SK-N-SH (cell line): ENCODE results near the gene HACE1. TPM values are rescaled to one million over a fixed set of nuclear protein-coding genes. Genes with fewer than 3 reads are reported as not detected.
A peak's percentile ranks its signal among the peaks of the same experiment; 100 is the strongest.
"Not testable (repeated sequence)": the region's sequence is repeated elsewhere in the genome, so short reads cannot be mapped to it uniquely, and the experiment has no call there.

Source experiments
- CTCF ChIA-PET: fragments of 300-600, 350-600 bp; formaldehyde crosslinking; extraction: SDS; loops from one replicate; lab custom pipeline; 2021; lab: Yijun Ruan, JAX
- POLR2A ChIA-PET: fragments of 350-600 bp; sonication (Branson Sonifier 250); formaldehyde crosslinking; extraction: SDS; loops from one replicate; lab custom pipeline; 2020; ENCODE audit warnings: antibody characterized with exemption, inconsistent platforms; lab: Yijun Ruan, JAX
- DNase-seq: peaks from one replicate; pipeline ENCODE4 v3.0.0; 2012
- H2AFZ ChIP-seq: fragments of 200-600 bp; sonication (generic); 2 replicates; pipeline ENCODE4 v1.8.1; 2016; ENCODE audit warnings: antibody characterized with exemption, mild to moderate bottlenecking, low read depth
- H3F3A ChIP-seq: fragments of 200-600 bp; sonication (generic); replicated peaks from 2 replicates; pipeline ENCODE3; 2016; ENCODE audit warnings: antibody characterized with exemption, mild to moderate bottlenecking; ENCODE audit not compliant: insufficient read depth
- H3K27ac ChIP-seq, 2 experiments: fragments of 200-500 bp in 1 of 2; fragments of 200-600 bp in 1 of 2; sonication (Bioruptor generic) in 1 of 2; sonication (generic), shearing (Covaris generic) in 1 of 2; 2 replicates each; pipeline versions ENCODE4 v1.5.1 to v1.6.1; 2014 to 2016; ENCODE audit warnings: low read depth in 2 of 2, inconsistent platforms in 1 of 2, low read length in 1 of 2, mild to moderate bottlenecking in 1 of 2, mixed read lengths in 1 of 2
- H3K27me3 ChIP-seq: fragments of 200-600 bp; sonication (generic), shearing (Covaris generic); 2 replicates; pipeline ENCODE4 v1.6.1; 2016; ENCODE audit warnings: mixed run types; ENCODE audit not compliant: insufficient read depth
- H3K36me3 ChIP-seq, 2 experiments: fragments of 200-500 bp in 1 of 2; fragments of 200-600 bp in 1 of 2; sonication (Bioruptor generic) in 1 of 2; sonication (generic) in 1 of 2; replicated peaks in 1 of 2; 2 replicates each; pipeline versions ENCODE3 to v1.5.1; 2014 to 2016; ENCODE audit warnings: low read length in 1 of 2, mild to moderate bottlenecking in 1 of 2; ENCODE audit not compliant: insufficient read depth in 2 of 2, control insufficient read depth in 1 of 2
- H3K4me1 ChIP-seq, 2 experiments: fragments of 200-500 bp in 1 of 2; fragments of 200-600 bp in 1 of 2; sonication (Bioruptor generic) in 1 of 2; sonication (generic), shearing (Covaris generic) in 1 of 2; 2 replicates each; pipeline versions ENCODE4 v1.5.1 to v1.6.1; 2014 to 2016; ENCODE audit warnings: low read depth in 1 of 2, low read length in 1 of 2, mixed run types in 1 of 2; ENCODE audit not compliant: insufficient read depth in 2 of 2, control insufficient read depth in 1 of 2
- H3K4me2 ChIP-seq: fragments of 200-600 bp; sonication (generic), shearing (Covaris generic); 2 replicates; pipeline ENCODE4 v1.6.1; 2017; ENCODE audit warnings: mixed run types
- H3K4me3 ChIP-seq, 2 experiments: fragments of 200-500 bp in 1 of 2; fragments of 200-600 bp in 1 of 2; sonication (Bioruptor generic) in 1 of 2; sonication (generic), shearing (Covaris generic) in 1 of 2; 2 replicates each; pipeline versions ENCODE4 v1.5.1 to v1.8.1; 2014 to 2016; ENCODE audit warnings: low read depth in 2 of 2, inconsistent platforms in 1 of 2, low read length in 1 of 2, mild to moderate bottlenecking in 1 of 2, mixed read lengths in 1 of 2, moderate library complexity in 1 of 2
- H3K79me2 ChIP-seq: fragments of 200-600 bp; sonication (generic); 2 replicates; pipeline ENCODE4 v1.8.1; 2017; ENCODE audit warnings: mild to moderate bottlenecking; ENCODE audit not compliant: insufficient read depth
- H3K9ac ChIP-seq: fragments of 200-600 bp; sonication (generic); 2 replicates; pipeline ENCODE4 v1.6.1; 2017; ENCODE audit warnings: mixed run types
- H3K9me2 ChIP-seq: fragments of 200-600 bp; sonication (generic); 2 replicates; pipeline ENCODE4 v1.6.1; 2017; ENCODE audit warnings: mixed run types
- H3K9me3 ChIP-seq: fragments of 200-600 bp; sonication (generic); 2 replicates; pipeline ENCODE4 v1.6.1; 2017; ENCODE audit warnings: mixed run types, mild to moderate bottlenecking, moderate library complexity
- H4K20me1 ChIP-seq: fragments of 200-600 bp; sonication (generic); 2 replicates; pipeline ENCODE4 v1.6.1; 2017; ENCODE audit warnings: mild to moderate bottlenecking, mixed run types; ENCODE audit not compliant: insufficient read depth
- EZH2phosphoT487 ChIP-seq: fragments of 200-600 bp; sonication (generic); IDR thresholded peaks from 2 replicates; pipeline ENCODE4 v1.6.1; 2017; ENCODE audit warnings: low read depth, mixed run types, mild to moderate bottlenecking, antibody characterized with exemption, moderate library complexity, borderline replicate concordance
- FOSL2 ChIP-seq: IDR thresholded peaks from 2 replicates; pipeline ENCODE4 v1.4.0; 2012; ENCODE audit warnings: low read depth, mild to moderate bottlenecking, moderate library complexity, borderline replicate concordance
- POLR2AphosphoS5 ChIP-seq: IDR thresholded peaks from 2 replicates; pipeline ENCODE4 v1.6.1; 2012; ENCODE audit warnings: low read depth, low read length
- SMC3 ChIP-seq: IDR thresholded peaks from 2 replicates; pipeline ENCODE4 v1.6.1; 2012; ENCODE audit warnings: low read depth, low read length, improper control_type of control experiment
- TAF1 ChIP-seq: IDR thresholded peaks from 2 replicates; pipeline ENCODE4 v1.6.1; 2012; ENCODE audit warnings: low read depth, mild to moderate bottlenecking, low read length, moderate library complexity, borderline replicate concordance
- YY1 ChIP-seq: IDR thresholded peaks from 2 replicates; pipeline ENCODE4 v1.4.0; 2012; ENCODE audit warnings: low read depth, mild to moderate bottlenecking
- WGBS: methylation state at CpG from one replicate; pipeline ENCODE4 v1.1.6; 2017; ENCODE audit warnings: low lambda C conversion rate; 5-methylcytosine and 5-hydroxymethylcytosine counted together
- polyA plus RNA-seq, 3 experiments: library from polyadenylated mRNA; depleted of rRNA; stranded (reverse); fragments of >200 nt; gene quantifications; 2 replicates each; pipeline ENCODE4 v1.2.3, GENCODE V29; 2012
- TF ChIP-seq, protein P1 (sequence below): fragments of 150-350 bp; IDR thresholded peaks from 2 replicates; pipeline ENCODE4 v1.6.1; 2016; ENCODE audit warnings: mild to moderate bottlenecking, low read depth, low read length

Gene HACE1
- polyA plus RNA-seq, 1 of the 3 experiments (the other 2 are of a cell fraction), result 6.2 TPM

DNA sequence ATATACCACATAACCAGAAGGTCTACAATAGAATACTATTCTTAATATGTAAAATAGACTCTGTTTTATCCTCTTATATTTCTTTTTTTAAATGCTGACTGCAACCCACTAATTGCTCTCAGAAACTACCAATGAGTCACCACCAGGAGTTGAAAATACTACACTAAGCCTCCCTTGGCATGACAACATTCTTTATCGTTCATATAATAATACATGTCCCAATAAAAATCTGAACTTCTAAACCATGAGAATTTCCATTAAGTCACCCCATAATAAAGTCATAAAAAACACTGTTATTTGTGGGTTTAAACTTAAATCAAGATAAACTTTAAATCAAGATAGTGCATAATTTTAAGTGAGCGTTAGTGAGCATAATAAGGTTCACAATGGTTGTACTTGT is 4.2 kb downstream of the HACE1 start:
- Histone ChIP-seq H3K27me3 (no peaks in the 10 kb centered on the region), H3K4me2 (no peak overlapping the region), H3K9me2 (no peaks in the 10 kb centered on the region), H4K20me1 (no peaks in the 10 kb centered on the region), H3K9me3 (no peaks in the 10 kb centered on the region), H3F3A (no peaks in the 10 kb centered on the region), H3K9ac (no peak overlapping the region), H3K79me2 (peaks cover 41% of the 10 kb centered on the region), H3K27ac (no peak overlapping the region), H3K4me1 (peaks cover 0 to 2% of the 10 kb centered on the region in 2 experiments; a peak in 1 of 4 replicates), H3K36me3 (peaks cover 6 to 8% of the 10 kb centered on the region in 2 experiments), H3K4me3 (no peak overlapping the region), H2AFZ (no peak overlapping the region)
- 46% methylated on average over 2 of the region's 2 CpGs for WGBS
- peak; percentile 34; the same call in 1 of the 2 replicates for TF ChIP-seq FOSL2
- TF ChIP-seq SMC3, result no peak
- DNase-seq, result no peak
- CTCF ChIA-PET, result no interaction called here
- POLR2A ChIA-PET, result no interaction called here

GRCh38 chr6:104847721-104848120 is 12.0 kb downstream of the HACE1 start:
- H3K9me2 ChIP-seq, H3K4me1 ChIP-seq, H3K9ac ChIP-seq, H3K27me3 ChIP-seq, H4K20me1 ChIP-seq, H2AFZ ChIP-seq, DNase-seq, H3K79me2 ChIP-seq, H3K27ac ChIP-seq, H3K9me3 ChIP-seq, H3K4me2 ChIP-seq, H3F3A ChIP-seq, POLR2A ChIA-PET, CTCF ChIA-PET, H3K4me3 ChIP-seq: not testable (repeated sequence)
- 88% methylated on average over 7 of the region's 8 CpGs for WGBS
- H3K36me3 ChIP-seq, result peaks cover 21 to 44% of the 10 kb centered on the region in 2 experiments

GRCh38 chr6:104843229-104843628 is 16.5 kb downstream of the HACE1 start:
- Histone ChIP-seq H3K79me2 (no peaks in the 10 kb centered on the region), H3K4me3 (no peak overlapping the region), H3K9me3 (no peaks in the 10 kb centered on the region), H3K4me2 (no peak overlapping the region), H3K4me1 (no peaks in the 10 kb centered on the region), H4K20me1 (no peaks in the 10 kb centered on the region), H2AFZ (no peak overlapping the region), H3K9me2 (no peaks in the 10 kb centered on the region), H3K27ac (no peak overlapping the region), H3K36me3 (peaks cover 11 to 29% of the 10 kb centered on the region in 2 experiments), H3K27me3 (no peaks in the 10 kb centered on the region), H3F3A (peaks cover 5% of the 10 kb centered on the region), H3K9ac (no peak overlapping the region)
- POLR2A ChIA-PET, result no interaction called here
- TF ChIP-seq TAF1 (no peak), EZH2phosphoT487 (no peak), YY1 (no peak), POLR2AphosphoS5 (no peak)
- TF ChIP-seq, protein P1, sequence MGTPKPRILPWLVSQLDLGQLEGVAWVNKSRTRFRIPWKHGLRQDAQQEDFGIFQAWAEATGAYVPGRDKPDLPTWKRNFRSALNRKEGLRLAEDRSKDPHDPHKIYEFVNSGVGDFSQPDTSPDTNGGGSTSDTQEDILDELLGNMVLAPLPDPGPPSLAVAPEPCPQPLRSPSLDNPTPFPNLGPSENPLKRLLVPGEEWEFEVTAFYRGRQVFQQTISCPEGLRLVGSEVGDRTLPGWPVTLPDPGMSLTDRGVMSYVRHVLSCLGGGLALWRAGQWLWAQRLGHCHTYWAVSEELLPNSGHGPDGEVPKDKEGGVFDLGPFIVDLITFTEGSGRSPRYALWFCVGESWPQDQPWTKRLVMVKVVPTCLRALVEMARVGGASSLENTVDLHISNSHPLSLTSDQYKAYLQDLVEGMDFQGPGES, result no peak
- 92% methylated on average over 2 of the region's 2 CpGs for WGBS
- DNase-seq, result no peak
- CTCF ChIA-PET, result no interaction called here
